Right cardiac atrium (tissue), 5 donors: ENCODE results near the gene VASH1. TPM values are rescaled to one million over a fixed set of nuclear protein-coding genes. Genes with fewer than 3 reads are reported as not detected.

Experiments
- ATAC-seq, 2 donors: fragments of 200-7000 bp; cut with Tn5 transposase; one replicate each; pipeline versions ENCODE4 v1.8.0 to v1.9.1; 2020; ENCODE audit warnings: moderate library complexity in 2 of 2, mild to moderate bottlenecking in 1 of 2
- DNase-seq, 3 donors: peaks; one replicate each; pipeline ENCODE4 v3.0.0-alpha.2; 2020
- H3K27ac ChIP-seq: one replicate; pipeline ENCODE4 v1.5.1; 2013; ENCODE audit warnings: mild to moderate bottlenecking, low read length, control low read depth, moderate library complexity
- H3K27me3 ChIP-seq: one replicate; pipeline ENCODE4 v1.6.1; 2013; ENCODE audit not compliant: control insufficient read depth, insufficient read depth
- H3K4me1 ChIP-seq: one replicate; pipeline ENCODE4 v1.6.1; 2013; ENCODE audit warnings: low read length; ENCODE audit not compliant: control insufficient read depth, insufficient read depth
- H3K4me3 ChIP-seq: one replicate; pipeline ENCODE4 v1.5.1; 2013; ENCODE audit warnings: low read length, control low read depth
- H3K9me3 ChIP-seq: one replicate; pipeline ENCODE4 v1.6.1; 2013; ENCODE audit warnings: low read length; ENCODE audit not compliant: control insufficient read depth
- WGBS: extraction: QIAGEN DNeasy Blood & Tissue Kit; methylation state at CpG from one replicate; pipeline ENCODE4 v1.1.7; 2013; 5-methylcytosine and 5-hydroxymethylcytosine counted together
- intact Hi-C, 4 donors: fragments of 100-400 bp; cut with DNase I; formaldehyde crosslinking; loops; one replicate each; pipeline versions ENCODE4 v1.11.0 to v1.14.0; 2022 to 2023
- polyA plus RNA-seq: library from polyadenylated mRNA; stranded (reverse); fragments of 200-250 nt; gene quantifications from one replicate; pipeline ENCODE4 v1.2.3, GENCODE V29; 2013
- total RNA-seq, 4 donors: library from RNA; stranded (reverse); fragmentation: NEBNext Ultra II Directional; extraction: Animal tissue kit (Norgen Biotek cat#: 25700); gene quantifications; one replicate each; pipeline ENCODE4 v1.2.1, GENCODE V29; 2021
- donor health status: healthy with polysubstance abuse.
- donor health status: DM: no; HTN: yes; CAD: no.
- donor health status: DM: no; HTN: no; CAD: no.
- donor health status: DM: no; HTN: yes; CAD: no; lungs with severe emphysema.
- donor health status: DM: yes; HTN: yes; CAD: no.

Gene VASH1
- total and polyA plus RNA-seq, 5 donors: 23.1 to 85.2 (median 36.3) TPM

GRCh38 chr14:76742185-76742584 is 19.1 kb upstream of the VASH1 start:
- Histone ChIP-seq H3K4me3 (no peak overlapping the region), H3K9me3 (no peaks in the 10 kb centered on the region), H3K27me3 (no peaks in the 10 kb centered on the region), H3K27ac (no peak overlapping the region), H3K4me1 (no peaks in the 10 kb centered on the region)
- WGBS: 81% methylated on average over 6 of the region's 6 CpGs
- intact Hi-C loops: no loop called here
- ATAC-seq: no peak
- no peak for DNase-seq

DNA sequence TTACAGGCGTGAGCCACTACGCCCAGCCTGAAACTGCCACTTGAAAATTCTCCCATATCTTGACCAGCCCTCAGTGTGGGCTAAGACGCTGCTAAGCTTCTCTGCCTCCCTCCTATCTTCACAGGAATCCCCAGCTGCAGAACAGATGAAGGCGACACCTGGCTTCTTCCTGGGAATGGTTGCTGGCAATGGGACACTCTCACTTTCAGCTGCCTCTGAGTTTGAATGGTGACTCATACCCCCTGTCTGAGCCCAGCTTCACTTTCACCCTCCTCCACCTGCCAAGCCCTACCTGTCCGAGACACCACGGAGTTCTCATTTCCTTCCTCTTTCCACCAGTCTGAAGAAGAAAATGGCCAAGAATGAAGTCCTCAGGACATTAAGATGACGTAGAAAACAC is 18.3 kb upstream of the VASH1 start:
- no peaks in the 10 kb centered on the region for H3K27me3 ChIP-seq
- 87% methylated on average over 7 of the region's 7 CpGs for WGBS
- no peaks in the 10 kb centered on the region for H3K4me1 ChIP-seq
- DNase-seq (no peak), ATAC-seq (no peak)
- no peak overlapping the region for H3K27ac ChIP-seq
- no peaks in the 10 kb centered on the region for H3K9me3 ChIP-seq
- intact Hi-C loops: no loop called here
- no peak overlapping the region for H3K4me3 ChIP-seq

GRCh38 chr14:76752744-76753143 is 8.5 kb upstream of the VASH1 start:
- H3K9me3 ChIP-seq: no peaks in the 10 kb centered on the region
- peaks cover 4% of the 10 kb centered on the region for H3K4me1 ChIP-seq
- no peak for ATAC-seq
- peak in 1 of 3 donors; percentile 18 for DNase-seq
- no peak overlapping the region for H3K4me3 ChIP-seq
- no peak overlapping the region for H3K27ac ChIP-seq
- 56% methylated on average over 6 of the region's 6 CpGs for WGBS
- intact Hi-C loops: no loop called here
- H3K27me3 ChIP-seq: no peaks in the 10 kb centered on the region

- WGBS: 75% methylated on average over 7 of the region's 7 CpGs
- intact Hi-C loops: no loop called here
- H3K27me3 ChIP-seq: no peaks in the 10 kb centered on the region
- H3K27ac ChIP-seq: peak overlapping the region; percentile 66
- no peaks in the 10 kb centered on the region for H3K9me3 ChIP-seq
- peaks cover 4% of the 10 kb centered on the region for H3K4me1 ChIP-seq
- peak; percentile 45 to 61 for ATAC-seq
- no peak for DNase-seq
- H3K4me3 ChIP-seq: no peak overlapping the region
Observed at GRCh38 chr14:76753541-76754198, 7.6 kb upstream of the VASH1 start.

DNA sequence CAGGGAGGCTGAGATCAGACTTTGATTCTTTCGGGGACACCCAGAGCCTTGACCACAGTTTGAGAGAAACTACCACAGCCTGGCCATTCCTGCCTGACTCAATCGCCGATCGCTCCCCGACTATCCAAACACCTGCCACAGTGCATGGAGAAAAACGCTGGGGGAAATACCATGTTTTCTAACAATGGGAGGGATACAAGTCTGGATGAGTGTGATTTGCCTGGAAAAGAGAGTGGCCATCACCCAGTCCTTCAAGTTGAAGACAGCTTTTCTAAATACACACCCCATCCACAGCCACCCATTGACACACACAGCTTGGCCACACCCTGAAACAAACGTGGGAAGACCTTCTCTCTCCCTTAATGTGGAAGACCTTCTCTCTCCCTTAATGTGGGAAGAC is 6.7 kb upstream of the VASH1 start:
- peak overlapping the region; percentile 3 for H3K27ac ChIP-seq
- 91% methylated on average over 7 of the region's 7 CpGs for WGBS
- ATAC-seq (no peak), DNase-seq (no peak)
- H3K27me3 ChIP-seq: no peaks in the 10 kb centered on the region
- peaks cover 4% of the 10 kb centered on the region for H3K4me1 ChIP-seq
- no peak overlapping the region for H3K4me3 ChIP-seq
- intact Hi-C loops: no loop called here
- no peaks in the 10 kb centered on the region for H3K9me3 ChIP-seq

DNA sequence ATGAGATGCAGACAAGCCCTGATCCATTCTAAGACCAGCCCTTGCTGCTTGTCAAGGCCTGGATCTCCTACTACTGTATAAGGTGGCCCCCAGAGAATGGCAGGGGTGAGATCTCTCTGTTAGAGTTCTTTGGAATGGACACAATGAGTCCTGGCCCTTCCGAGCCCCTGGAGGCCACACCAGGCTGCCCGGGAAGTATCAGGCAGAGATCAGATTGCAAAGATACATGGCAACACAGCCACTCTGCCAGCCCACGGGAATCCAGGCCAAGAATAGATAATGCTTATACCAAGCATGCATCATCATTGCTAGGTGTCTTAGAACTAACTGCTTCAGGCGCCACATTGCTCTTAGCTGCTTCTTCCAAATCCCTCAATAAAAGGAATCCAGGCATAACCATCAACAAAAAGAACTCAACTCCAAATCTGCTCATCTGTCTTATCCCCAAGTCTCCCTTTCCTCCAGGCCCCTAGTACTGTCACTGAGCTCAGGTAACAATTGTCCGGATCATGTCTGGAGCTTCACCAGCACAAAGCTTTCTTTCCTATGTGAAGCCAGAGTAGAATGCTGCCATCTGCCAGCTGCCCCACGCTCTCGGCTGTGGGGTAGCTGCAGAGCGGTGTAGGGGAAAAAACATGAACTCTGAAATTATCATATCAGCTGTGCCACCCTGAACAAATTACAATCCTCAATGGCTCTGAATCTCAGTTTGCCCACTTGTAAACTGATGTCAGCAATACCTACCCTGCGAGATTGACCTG is 5.5 kb upstream of the VASH1 start:
- 66% methylated on average over 9 of the region's 9 CpGs for WGBS
- H3K9me3 ChIP-seq: no peaks in the 10 kb centered on the region
- ATAC-seq: no peak
- H3K27ac ChIP-seq: no peak overlapping the region
- H3K4me3 ChIP-seq: no peak overlapping the region
- peaks cover 4% of the 10 kb centered on the region for H3K4me1 ChIP-seq
- DNase-seq: peak in 1 of 3 donors; percentile 29
- intact Hi-C loops: no loop called here
- no peaks in the 10 kb centered on the region for H3K27me3 ChIP-seq

DNA sequence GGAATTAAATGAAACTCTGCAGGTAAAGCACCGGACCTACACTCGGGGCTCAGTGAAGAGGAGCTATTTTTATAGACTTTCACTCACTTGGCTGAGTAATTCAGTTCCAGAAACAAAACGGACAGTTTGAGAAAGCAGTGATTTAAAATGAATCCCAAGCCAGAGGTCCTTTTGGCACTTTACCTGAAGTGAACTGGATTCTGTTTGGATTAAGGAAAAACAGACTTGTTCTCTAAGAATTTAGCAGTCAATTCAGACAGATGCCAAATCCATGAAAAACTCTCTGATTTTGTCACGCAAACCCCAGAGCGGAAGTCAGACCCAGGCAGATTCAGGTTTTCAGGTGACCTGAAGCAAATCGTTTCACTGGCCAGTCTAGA is 4.9 kb upstream of the VASH1 start:
- Histone ChIP-seq H3K4me1 (peaks cover 4% of the 10 kb centered on the region), H3K27me3 (no peaks in the 10 kb centered on the region), H3K9me3 (no peaks in the 10 kb centered on the region), H3K4me3 (no peak overlapping the region), H3K27ac (no peak overlapping the region)
- WGBS: 72% methylated on average over 6 of the region's 6 CpGs
- DNase-seq: no peak
- ATAC-seq: no peak
- intact Hi-C loops: no loop called here

GRCh38 chr14:76759589-76759988 is 1.7 kb upstream of the VASH1 start:
- Histone ChIP-seq H3K9me3 (no peaks in the 10 kb centered on the region), H3K4me3 (no peak overlapping the region), H3K4me1 (no peaks in the 10 kb centered on the region), H3K27ac (no peak overlapping the region), H3K27me3 (no peaks in the 10 kb centered on the region)
- ATAC-seq (no peak), DNase-seq (peak in 1 of 3 donors; percentile 60)
- intact Hi-C loops: no loop called here
- 67% methylated on average over 4 of the region's 4 CpGs for WGBS

GRCh38 chr14:76760331-76761135 is 735 bp upstream of the VASH1 start:
- peak in 1 of 3 donors; percentile 62 for DNase-seq
- Histone ChIP-seq H3K4me1 (no peaks in the 10 kb centered on the region), H3K27ac (peak overlapping the region; percentile 84), H3K4me3 (peak overlapping the region; percentile 70), H3K27me3 (no peaks in the 10 kb centered on the region), H3K9me3 (no peaks in the 10 kb centered on the region)
- 33% methylated on average over 26 of the region's 26 CpGs for WGBS
- peak; percentile 4 to 5 for ATAC-seq
- intact Hi-C loops: loop anchor here in 1 of 4 donors (5.0 kb wide), 1 partner anchor 48 kb away; no protein-coding TSS in a partner anchor

GRCh38 chr14:76761960-76762410 is 717 bp downstream of the VASH1 start:
- Histone ChIP-seq H3K4me3 (peak overlapping the region; percentile 70), H3K27ac (peak overlapping the region; percentile 84), H3K27me3 (no peaks in the 10 kb centered on the region), H3K4me1 (peaks cover 1% of the 10 kb centered on the region), H3K9me3 (no peaks in the 10 kb centered on the region)
- ATAC-seq (peak in 1 of 2 donors; percentile 1), DNase-seq (peak in 1 of 3 donors; percentile 58)
- under 1% methylated on average over 54 of the region's 54 CpGs for WGBS
- intact Hi-C loops: loop anchor here in 1 of 4 donors (5.0 kb wide), 1 partner anchor 50 kb away; no protein-coding TSS in a partner anchor
